ENCODE data around the gene PHOSPHO1. TPM values are rescaled to one million over a fixed set of nuclear protein-coding genes. Genes with fewer than 3 reads are reported as not detected.

Gene PHOSPHO1
- 0.27 TPM in 1 of 2 replicates, not detected in the other for total RNA-seq

GRCh38 chr17:49230636-49231562 is at the start of gene PHOSPHO1:
Gene PHOSPHO1 (minus strand): TSS chr17:49230787. CDS start chr17:49226691, 4,096 bp downstream.

GRCh38 chr17:49210158-49211029 is 20.2 kb downstream of the PHOSPHO1 start, which contains the start of the genes ABI3 and GNGT2:
Gene ABI3 (plus strand): TSS chr17:49210707. CDS start chr17:49210725, 18 bp downstream.
Gene GNGT2 (minus strand): TSS chr17:49210574. CDS start chr17:49207422, 3,152 bp downstream.

Other genes starting within 250 kb of the PHOSPHO1 start
- gene IGF2BP1, start 233.4 kb downstream of the PHOSPHO1 start, total RNA-seq = 1.5 and 5.1 TPM in 2 replicates
- not detected in 2 replicates for gene B4GALNT2, start 98.0 kb downstream of the PHOSPHO1 start, total RNA-seq
- 3.2 and 3.3 TPM in 2 replicates for gene GNGT2, start 20.2 kb downstream of the PHOSPHO1 start, total RNA-seq
- gene ABI3, start 20.1 kb downstream of the PHOSPHO1 start, total RNA-seq = 25.7 and 45.7 TPM in 2 replicates
- 19.0 and 21.1 TPM in 2 replicates for gene ZNF652, start 131.5 kb upstream of the PHOSPHO1 start, total RNA-seq
- gene PHB1, start 184.1 kb upstream of the PHOSPHO1 start, total RNA-seq = 121 and 146 TPM in 2 replicates

All from thoracic aorta endothelial cell (primary cell).